ENCODE measurements around the gene ADCY9.

- TF ChIP-seq POLR2A (IDR thresholded peaks at IDR 0.05) (no peak), POLR2AphosphoS5 (IDR thresholded peaks at IDR 0.05) (no peak)
Observed at GRCh38 chr16:4111748-4112696, 4.2 kb downstream of the ADCY9 start.
